Thoracic aorta (tissue), 2 donors: ENCODE data around the gene LRRC46. TPM values are rescaled to one million over a fixed set of nuclear protein-coding genes. Genes with fewer than 3 reads are reported as not detected.

ENCODE experiments used
- ATAC-seq: fragments of 150-250 bp; one replicate; pipeline ENCODE4 v1.8.0; 2017; ENCODE audit warnings: low read depth; ENCODE audit not compliant: insufficient number of reproducible peaks, low FRiP score
- DNase-seq: peaks from one replicate; pipeline ENCODE4 v3.0.0-alpha.2; 2020; ENCODE audit warnings: low spot score
- H3K27ac ChIP-seq, 2 donors: fragments of 200-600 bp; sonication (generic); 1 replicate in 1 of 2; 2 replicates in 1 of 2; pipeline ENCODE4 v1.5.1; 2016; ENCODE audit warnings: mild to moderate bottlenecking in 2 of 2, moderate library complexity in 2 of 2
- H3K27me3 ChIP-seq: fragments of 200-600 bp; sonication (generic); replicated peaks from 2 replicates; pipeline ENCODE4 v1.6.0; 2016; ENCODE audit warnings: mild to moderate bottlenecking; ENCODE audit not compliant: insufficient read depth
- H3K36me3 ChIP-seq: fragments of 200-600 bp; sonication (generic); one replicate; pipeline ENCODE4 v1.5.1; 2016
- H3K4me1 ChIP-seq, 2 donors: fragments of 200-600 bp; sonication (generic); 1 replicate in 1 of 2; 2 replicates in 1 of 2; pipeline versions ENCODE4 v1.5.1 to v1.6.0; 2016; ENCODE audit warnings: low read depth in 2 of 2, mild to moderate bottlenecking in 1 of 2; ENCODE audit not compliant: control insufficient read depth in 1 of 2
- H3K4me3 ChIP-seq: fragments of 200-600 bp; sonication (generic); 2 replicates; pipeline ENCODE4 v1.5.1; 2016; ENCODE audit warnings: mild to moderate bottlenecking
- H3K9me3 ChIP-seq: fragments of 200-600 bp; sonication (generic); 2 replicates; pipeline ENCODE4 v1.5.1; 2016
- total RNA-seq, 2 donors: library from RNA; depleted of rRNA; stranded (reverse); fragments of >200 nt; gene quantifications; one replicate each; pipeline versions ENCODE4 v1.1.0 to v1.2.3, GENCODE V29; 2016
- TF ChIP-seq, protein P1 (sequence below): fragments of 200-600 bp; sonication (generic); IDR thresholded peaks from one replicate; pipeline ENCODE4 v1.5.1; 2019; ENCODE audit warnings: antibody characterized with exemption

Gene LRRC46
- total RNA-seq, 2 donors from 2014 or later = 0.42 TPM; not detected in 1

DNA sequence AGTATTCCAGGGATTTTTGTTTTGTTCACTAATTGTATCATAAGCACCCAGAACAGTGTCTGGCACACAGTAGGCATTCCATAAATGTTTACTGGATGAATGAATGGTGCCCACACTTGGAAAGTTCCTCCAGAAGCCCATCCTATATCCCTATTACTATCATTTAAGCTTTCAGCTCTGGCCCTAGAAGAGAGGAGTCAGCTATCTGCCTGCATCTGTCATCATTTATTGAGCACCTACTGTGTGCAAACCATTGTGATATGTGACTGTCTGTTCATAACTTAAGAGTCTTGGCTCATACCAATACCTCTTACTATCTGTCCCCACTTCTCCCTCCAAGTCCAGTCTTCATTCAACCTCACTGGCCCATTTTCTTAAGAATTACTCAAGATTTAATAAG lies 39.6 kb downstream of the LRRC46 start:
- no peak overlapping the region for H3K27ac ChIP-seq
- peaks cover 8% of the 10 kb centered on the region for H3K27me3 ChIP-seq
- no peak for DNase-seq
- no peak overlapping the region for H3K4me3 ChIP-seq
- no peak for ATAC-seq
- TF ChIP-seq, protein P1, sequence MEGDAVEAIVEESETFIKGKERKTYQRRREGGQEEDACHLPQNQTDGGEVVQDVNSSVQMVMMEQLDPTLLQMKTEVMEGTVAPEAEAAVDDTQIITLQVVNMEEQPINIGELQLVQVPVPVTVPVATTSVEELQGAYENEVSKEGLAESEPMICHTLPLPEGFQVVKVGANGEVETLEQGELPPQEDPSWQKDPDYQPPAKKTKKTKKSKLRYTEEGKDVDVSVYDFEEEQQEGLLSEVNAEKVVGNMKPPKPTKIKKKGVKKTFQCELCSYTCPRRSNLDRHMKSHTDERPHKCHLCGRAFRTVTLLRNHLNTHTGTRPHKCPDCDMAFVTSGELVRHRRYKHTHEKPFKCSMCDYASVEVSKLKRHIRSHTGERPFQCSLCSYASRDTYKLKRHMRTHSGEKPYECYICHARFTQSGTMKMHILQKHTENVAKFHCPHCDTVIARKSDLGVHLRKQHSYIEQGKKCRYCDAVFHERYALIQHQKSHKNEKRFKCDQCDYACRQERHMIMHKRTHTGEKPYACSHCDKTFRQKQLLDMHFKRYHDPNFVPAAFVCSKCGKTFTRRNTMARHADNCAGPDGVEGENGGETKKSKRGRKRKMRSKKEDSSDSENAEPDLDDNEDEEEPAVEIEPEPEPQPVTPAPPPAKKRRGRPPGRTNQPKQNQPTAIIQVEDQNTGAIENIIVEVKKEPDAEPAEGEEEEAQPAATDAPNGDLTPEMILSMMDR = no peak
- H3K4me1 ChIP-seq = no peaks in the 10 kb centered on the region
- no peaks in the 10 kb centered on the region for H3K36me3 ChIP-seq
- H3K9me3 ChIP-seq = no peaks in the 10 kb centered on the region

DNA sequence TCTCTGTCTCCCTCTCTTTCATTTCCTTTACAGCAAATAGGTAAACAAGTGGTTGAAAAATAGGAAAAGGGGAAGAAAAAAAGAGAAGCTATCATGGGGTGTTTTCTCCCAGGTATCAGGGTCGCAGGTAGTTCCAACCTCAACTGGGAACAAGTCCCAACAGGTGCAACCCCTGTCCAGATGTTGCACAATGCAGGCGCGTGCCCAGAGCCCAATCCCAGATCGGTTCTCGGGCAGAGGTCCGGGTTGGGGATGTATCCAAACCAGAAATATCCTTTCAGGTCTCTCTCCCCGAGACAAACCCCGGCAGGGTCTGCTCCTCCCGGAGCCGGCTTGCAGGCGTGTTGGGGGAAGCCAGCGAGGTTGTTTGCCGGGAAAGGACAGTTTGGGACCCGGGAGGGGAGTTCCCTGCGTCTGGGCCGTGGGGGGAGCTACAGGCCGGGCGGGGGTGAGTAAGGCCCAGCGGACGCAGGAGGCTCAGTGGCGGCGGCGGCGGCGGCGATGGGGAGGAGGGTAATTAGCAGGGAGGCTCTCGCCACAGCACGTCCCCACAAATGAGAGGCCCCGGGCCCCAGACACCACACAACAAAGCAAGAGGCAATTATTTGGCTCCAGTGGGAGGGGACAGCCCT lies 40.7 kb downstream of the LRRC46 start:
- no peak overlapping the region for H3K4me3 ChIP-seq
- peaks cover 8% of the 10 kb centered on the region for H3K27me3 ChIP-seq
- H3K4me1 ChIP-seq = no peaks in the 10 kb centered on the region
- no peak overlapping the region for H3K27ac ChIP-seq
- DNase-seq (no peak), ATAC-seq (no peak)
- H3K9me3 ChIP-seq = no peaks in the 10 kb centered on the region
- TF ChIP-seq, protein P1 = no peak
- no peaks in the 10 kb centered on the region for H3K36me3 ChIP-seq

DNA sequence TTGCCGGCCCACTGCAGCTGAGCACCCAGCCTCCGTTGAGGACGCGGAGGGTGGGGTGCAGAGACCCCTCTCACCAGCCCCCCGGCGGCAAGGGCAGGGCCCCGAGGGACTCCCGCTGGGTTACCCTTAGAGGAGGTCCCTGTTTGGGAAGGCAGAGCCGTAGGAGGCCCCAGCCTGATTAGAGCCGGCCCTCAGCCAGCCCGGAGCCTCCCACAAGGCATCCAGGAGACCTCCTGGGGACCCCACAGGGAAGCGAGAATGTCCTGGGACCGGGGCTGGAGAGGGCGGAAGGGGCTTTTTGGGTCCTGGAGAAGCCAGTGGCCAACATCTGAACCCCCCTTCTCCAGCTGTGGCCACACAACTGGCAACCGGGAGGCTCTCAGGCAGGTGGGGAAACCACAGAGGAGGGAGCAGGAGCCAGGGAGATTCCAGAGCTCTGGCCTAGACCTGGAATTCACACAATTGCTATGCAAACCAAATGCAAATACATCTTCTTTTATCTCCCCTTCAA lies 41.2 kb downstream of the LRRC46 start:
- peaks cover 8% of the 10 kb centered on the region for H3K27me3 ChIP-seq
- no peaks in the 10 kb centered on the region for H3K9me3 ChIP-seq
- TF ChIP-seq, protein P1 = no peak
- no peak overlapping the region for H3K27ac ChIP-seq
- ATAC-seq (no peak), DNase-seq (no peak)
- no peaks in the 10 kb centered on the region for H3K4me1 ChIP-seq
- no peaks in the 10 kb centered on the region for H3K36me3 ChIP-seq
- no peak overlapping the region for H3K4me3 ChIP-seq

DNA sequence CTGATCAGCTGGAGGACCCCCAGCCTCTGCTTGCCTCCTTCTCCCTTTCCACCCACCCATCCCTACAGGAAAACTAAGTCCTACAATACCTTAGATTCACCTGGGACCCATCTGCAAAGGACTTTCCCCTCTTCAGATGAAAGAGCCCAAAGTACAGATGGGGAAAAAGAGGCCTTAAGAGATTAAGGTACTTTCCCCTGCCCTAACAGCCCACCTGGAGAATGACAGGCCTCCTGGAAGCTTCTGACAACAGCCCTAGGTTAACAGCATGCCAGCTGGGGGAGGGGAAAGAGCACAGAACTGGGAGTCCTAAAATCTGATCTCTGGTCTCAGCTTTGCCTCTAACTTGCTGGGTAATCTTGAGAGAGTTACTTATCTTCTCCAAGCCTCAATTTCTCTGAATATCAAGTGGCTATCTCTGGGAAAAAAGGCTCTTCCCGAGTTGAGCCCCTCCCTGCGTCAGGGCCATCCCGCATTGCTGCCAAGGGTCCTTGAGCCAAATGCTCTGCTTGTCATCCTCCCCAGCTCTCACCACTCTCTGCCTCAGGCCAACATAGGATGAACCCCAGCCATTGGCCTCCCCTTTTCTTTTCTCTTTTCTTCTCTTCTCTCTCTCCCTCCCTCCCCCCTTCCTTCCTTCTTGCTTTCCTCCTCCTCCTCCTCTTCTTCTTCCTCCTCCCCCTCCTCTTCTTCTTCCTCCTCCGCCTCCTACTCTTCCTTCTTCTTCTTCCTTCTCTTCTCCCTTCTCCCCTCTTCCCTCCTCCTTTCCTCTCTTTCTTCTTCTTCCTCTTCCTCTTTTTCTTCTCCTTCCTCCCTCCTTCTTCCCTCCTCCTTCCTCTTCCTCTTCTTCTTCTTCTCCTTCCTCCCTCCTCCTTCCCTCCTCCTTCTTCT lies 42.0 kb downstream of the LRRC46 start:
- H3K4me1 ChIP-seq = no peaks in the 10 kb centered on the region
- TF ChIP-seq, protein P1 = no peak
- H3K27ac ChIP-seq = no peak overlapping the region
- no peak for ATAC-seq
- no peaks in the 10 kb centered on the region for H3K9me3 ChIP-seq
- peaks cover 8% of the 10 kb centered on the region for H3K27me3 ChIP-seq
- DNase-seq = no peak
- H3K36me3 ChIP-seq = no peaks in the 10 kb centered on the region
- no peak overlapping the region for H3K4me3 ChIP-seq
